Measurements from ENCODE around the gene VSIG10L.

Gene VSIG10L

DNA sequence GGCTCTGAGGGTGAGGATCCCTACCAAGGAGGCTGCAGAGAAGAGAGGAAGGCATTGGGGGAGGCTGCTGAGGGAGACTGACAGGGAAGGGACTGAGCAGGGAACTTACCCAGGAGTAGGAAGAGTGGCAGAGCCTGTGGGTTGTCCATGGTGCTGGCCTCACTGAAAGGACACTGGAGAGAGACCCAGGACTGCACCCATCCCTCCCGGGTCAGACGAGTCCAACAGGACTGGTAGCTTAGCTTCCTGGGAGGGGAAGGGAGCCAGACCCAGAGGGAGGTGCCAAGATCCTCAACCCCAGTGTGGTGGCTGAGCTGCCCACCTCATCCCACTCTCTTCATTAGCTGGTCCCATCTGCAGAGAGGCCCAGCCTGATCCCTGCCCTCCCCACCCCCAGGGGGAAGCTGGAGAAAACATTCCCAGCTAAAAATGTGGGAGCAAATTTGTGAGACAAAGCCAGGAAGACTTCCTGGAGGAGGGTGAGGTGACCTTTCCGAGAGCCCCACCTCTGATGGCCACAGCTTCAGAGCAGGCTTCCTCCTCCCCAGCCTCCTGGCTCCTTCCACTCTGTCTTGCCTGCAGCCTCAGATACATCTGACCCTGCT lies at the start of gene VSIG10L:
TSS of gene VSIG10L (minus strand) at position 164 of the 605 bp plus-strand sequence. CDS start at position 149, 15 bp downstream.
- DNase-seq (ENCODE audit: low read depth): no peak

DNA sequence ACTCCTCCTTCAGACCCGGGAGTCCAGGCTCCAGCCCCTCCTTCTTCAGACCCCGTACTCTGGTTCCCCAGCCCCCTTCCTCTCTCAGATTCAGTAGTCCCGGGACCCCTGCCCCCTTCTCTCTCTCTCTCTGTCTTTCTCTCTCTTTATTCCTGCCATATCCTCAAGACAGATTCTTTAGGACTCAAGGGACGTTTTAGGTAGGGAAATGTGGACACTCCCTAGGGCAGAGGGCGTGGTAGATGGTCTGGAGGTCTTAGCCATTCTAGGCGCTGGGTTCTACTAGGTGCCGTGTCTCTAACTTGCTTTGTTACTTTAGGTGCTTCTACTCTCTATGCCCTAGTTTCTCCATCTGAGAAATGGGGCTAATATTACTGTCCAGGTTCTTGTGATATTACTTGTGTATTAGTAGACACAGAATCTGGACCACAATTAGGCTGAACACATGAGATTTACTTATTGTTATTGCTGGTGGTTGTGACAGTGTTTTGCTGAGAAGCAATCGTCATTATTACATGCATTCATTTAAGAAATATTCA lies 49.2 kb upstream of the VSIG10L start:
- DNase-seq (ENCODE audit: low read depth): no peak

DNA sequence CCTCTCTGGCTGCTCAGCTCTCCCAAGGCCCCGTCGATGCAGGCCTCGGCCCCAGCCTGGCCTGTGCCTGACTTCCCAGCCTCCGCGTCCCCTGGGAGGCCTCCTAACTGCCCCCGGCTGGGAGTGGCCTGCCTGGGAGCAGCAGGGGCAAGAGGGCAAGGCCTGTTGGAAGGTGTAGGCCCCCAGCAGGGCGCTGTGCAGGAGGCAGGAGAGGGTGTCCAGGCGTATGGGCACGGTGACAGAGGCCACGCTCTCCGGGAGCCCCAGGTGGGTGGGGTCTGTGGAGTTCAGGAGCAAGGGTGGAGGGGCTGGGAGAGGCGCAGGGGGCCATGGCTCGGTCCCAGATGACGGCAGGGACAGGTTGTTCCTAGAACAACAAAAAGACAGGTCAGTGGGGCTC lies 47.2 kb upstream of the VSIG10L start:
- DNase-seq (ENCODE audit: low read depth): no peak

DNA sequence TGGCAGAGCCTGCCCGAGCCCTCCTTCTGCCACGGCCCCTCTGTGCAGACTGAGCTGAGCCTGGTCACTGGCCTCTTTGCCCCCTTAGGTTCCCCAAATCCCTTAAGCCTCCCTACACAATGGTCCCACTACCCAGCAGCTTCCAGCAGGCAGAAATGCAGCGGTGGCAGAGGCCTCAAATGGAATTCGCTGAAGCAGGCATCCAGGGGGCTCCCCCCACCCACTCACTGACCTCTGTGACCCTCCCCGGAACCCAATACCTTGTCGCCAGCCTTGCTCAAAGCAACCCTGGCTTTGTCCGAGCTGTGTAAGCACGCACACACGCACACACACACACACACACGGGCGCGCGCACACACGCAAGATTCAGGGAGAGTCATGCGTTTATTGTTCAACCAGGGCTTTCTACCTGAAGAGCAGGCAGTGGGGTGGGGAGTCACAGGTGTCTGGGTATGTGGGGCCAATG lies 46.0 kb upstream of the VSIG10L start, which contains the start of gene LIM2:
TSS of gene LIM2 (minus strand) at position 51 of the 466 bp plus-strand sequence. CDS start 531 bp downstream, outside the sequence.
- no peak for DNase-seq (ENCODE audit: low read depth)

DNA sequence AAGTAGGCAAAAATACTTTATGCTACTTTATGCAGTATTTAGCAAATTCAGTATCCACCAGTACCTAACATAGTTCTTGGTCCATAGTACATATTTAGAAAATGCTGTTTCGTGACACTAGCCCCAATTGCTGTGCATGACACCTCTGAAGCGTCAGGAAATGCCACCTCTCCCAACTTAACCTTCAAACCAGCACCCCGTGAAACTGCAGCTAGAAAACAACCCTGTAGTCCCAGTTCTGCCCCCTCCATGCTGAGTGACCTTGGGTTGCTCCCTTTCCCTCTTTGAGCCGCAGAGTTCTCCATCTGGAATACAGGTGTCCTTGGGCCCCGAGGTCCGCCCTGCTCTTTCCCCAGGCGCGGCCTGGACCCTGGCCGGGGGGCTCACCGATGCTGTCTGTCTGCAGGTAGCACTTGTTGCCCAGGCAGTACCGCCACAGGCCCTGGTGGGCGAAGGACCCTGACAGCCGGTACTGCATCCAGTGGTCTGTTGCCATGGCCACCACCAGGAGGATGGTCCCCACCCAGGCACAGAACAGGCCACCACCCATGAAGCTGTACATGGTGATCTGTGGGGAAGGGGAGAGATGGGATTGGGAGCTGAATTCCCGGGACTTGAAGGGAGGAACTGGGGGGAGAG lies 45.1 kb upstream of the VSIG10L start:
- no peak for DNase-seq (ENCODE audit: low read depth)

DNA sequence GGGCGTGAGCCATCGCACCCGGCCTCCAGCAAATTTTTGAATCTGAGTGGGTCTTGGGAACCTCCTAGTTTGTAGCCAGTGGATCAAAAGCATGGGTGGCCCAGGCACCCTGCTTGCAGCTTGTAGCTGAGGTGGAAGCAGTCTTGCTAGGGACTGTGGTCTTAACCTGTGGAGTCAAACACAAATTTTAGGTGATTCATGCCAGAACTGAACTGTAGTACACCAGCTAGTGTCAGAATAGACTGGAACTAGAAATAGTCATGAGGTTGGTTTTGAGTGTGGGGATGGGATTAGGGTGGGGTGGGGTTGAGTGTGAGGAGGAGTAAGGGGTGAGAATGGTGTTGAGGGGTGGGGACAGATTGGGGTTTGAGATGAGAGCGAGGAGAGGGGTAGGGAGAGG lies 40.1 kb upstream of the VSIG10L start:
- DNase-seq (ENCODE audit: low read depth): no peak

DNA sequence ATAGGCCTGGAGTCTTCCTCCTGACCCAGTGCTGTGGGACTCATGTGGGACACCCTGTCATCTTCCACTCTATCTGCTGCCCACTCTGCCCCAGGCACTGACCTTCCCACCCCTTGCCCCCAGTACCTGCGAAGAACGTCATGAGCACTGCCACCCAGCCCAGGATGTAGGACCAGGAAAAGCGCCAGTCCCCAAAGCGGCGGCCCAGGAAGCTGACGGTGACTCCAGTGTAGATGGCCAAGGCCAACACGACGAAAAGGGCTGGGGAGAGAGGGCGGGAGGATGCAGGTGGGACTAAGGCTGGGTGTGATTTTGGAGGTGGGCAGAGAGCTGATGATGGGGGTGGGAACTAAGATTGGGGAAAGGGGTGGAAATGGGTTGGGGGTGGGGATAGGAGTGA lies 38.4 kb upstream of the VSIG10L start:
- DNase-seq (ENCODE audit: low read depth): no peak

DNA sequence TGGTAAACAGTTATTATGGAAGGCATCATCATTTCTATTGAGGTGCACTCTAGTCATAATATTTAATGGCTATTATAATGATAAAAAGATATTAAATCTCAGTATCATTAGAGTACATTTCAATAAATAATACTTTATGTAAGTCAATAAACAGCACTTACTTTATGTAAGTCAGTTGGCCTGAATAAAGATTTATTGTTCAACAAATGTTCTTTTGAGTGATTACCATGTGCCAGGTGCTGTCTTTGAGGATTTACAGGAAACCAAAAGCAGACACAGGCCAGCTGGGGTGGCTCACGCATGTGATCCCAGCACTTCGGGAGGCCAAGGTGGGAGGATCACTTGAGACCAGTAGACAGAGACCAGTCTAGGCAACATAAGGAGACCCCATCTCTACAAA lies 35.5 kb upstream of the VSIG10L start:
- no peak for DNase-seq (ENCODE audit: low read depth)

DNA sequence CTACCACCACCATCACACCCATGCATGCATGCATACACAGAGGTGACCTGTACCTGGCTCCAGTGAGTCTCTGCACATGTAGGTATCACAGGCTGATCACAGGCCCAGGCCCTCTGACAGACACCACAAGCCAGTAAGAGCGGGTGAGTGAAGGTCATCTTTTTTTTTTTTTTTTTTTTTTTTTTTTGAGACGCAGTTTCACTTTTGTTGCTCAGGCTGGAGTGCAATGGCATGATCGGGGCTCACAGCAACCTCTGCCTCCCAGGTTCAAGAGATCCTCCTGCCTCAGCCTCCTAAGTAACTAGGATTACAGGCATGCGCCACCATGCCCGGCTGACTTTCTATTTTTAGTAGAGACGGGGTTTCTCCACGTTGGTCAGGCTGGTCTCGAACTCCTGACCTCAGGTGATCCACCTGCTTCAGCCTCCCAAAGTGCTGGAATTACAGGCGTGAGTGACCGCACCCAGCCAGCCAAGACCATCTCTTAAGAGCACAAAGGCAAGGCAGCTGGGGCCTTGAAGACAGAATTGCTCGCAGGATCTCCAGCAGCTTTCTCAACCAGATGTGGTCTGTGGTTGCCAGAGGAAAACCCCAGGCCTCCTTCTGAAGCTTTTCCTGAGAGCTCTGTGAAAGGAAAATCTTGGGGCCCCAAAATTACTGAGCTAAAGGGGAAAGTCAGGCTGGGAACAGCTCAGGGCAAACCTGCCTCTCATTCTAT lies 33.7 kb upstream of the VSIG10L start:
- no peak for DNase-seq (ENCODE audit: low read depth)

DNA sequence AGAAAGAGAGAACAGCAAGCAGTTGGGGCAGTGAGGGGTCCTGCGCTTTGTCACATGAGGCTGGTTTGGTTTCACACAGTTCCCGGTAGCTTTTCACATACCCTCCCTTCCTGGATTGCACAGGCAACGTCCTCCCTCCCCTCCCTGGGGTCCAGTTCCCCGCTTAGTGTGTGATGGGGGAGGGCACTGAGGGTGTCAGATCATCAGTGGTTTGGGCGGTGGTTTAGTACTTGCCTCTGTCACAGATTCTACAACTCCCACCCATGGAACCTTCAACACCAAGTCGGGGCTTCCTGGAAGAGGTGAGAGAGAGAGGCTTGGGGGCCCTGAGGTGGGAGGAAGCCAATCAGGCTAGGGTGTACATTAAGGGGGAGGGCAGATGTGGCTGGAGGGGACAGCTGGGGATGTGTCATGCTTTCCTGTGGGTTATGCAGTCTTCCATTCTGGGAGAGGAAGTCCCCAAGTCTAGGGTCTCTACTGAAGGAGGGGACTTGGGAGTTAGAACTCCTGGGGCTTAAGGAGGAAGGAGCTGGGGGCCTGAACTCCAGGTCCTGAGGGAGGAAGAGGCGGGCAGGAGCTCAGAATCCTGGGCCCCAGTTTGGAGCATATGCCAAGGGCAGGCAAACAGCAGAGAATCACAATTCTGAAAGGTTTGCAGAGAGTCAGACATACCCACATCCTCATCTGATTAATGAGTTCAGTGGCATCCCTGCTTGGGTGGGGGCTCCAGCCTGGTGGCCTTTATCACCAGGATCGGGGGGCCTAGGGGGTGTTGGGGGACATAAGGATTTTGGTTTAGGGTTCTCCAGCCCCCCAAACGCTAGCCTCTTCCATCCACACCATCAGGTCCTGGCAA lies 30.9 kb upstream of the VSIG10L start, which contains the start of gene NKG7:
TSS of gene NKG7 (minus strand) at position 6 of the 856 bp plus-strand sequence. CDS start 119 bp downstream, outside the sequence.
- peak; percentile 76 for DNase-seq (ENCODE audit: low read depth)

DNA sequence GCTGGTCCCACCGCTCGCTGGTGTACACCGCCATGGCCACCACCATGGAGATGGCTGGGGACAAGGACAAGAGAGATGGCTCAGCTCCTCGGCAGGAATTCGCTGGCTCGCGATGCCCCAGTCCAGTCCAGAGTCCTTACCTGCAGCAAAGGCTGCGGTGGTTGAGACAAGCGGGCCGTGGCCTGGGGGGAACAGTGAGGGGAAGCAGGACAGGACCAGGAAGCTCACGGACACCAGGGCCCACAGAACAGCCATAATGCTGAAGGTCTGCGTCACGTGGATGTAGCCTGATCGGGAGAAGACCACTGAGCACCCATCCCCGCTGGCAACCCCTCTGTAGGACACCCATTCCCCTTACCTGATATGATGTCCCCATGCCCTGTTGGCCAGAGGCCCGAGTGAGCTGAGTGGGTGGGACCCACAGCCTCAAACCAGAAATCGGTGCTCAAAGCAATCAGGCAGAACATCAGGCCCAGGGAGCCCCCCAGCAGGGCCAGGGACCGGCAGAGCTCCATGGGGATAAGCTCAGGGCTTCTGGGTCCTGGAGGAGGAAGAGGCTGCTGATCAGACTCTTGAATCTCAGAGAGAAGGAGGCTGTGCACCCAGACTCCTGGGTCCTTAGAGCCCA lies 30.2 kb upstream of the VSIG10L start:
- DNase-seq (ENCODE audit: low read depth): no peak

DNA sequence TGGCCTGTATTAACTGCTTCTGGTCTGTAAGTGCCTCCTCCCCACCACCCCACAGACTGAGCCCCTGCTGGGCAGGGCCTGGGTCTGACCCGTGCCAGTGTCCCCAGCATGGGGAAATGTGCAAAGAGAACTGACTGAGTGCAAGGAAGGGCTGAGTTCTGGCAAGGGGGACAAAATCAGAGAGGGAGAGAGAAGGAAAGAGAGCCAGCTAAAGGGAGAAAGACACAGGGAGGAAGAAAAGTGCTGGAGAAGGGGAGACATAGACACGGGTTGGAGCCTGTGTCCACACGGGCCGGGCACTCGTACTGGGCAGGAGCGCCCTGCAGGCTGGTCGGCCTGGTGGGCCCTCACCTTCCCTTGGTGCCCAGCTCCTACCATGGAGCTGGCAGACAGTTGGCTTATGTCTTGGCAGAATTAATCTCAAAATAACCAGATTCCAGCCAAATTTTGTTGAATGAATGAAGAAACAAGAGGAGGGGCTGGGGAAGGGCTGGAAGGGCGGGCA lies 29.3 kb upstream of the VSIG10L start:
- DNase-seq (ENCODE audit: low read depth): no peak

DNA sequence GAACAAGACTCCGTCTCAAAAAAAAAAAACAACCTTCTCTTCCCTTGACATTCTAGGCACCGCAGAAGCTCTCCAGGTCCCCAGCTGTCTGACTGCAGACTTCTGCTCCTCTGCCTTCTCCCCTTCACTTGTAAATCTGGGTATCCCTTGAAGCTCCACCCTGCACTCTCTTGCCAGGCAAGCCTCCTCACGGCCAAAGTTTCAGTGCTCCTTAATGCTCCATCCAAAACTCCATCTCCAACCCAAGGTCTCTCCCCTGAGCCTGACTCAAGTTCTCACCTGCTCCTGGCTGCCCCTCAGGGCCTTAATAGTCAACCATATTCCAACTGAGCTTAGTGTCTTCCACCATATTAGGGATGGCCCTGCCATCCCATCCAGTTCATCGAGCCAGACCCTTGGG lies 28.3 kb upstream of the VSIG10L start:
- no peak for DNase-seq (ENCODE audit: low read depth)

DNA sequence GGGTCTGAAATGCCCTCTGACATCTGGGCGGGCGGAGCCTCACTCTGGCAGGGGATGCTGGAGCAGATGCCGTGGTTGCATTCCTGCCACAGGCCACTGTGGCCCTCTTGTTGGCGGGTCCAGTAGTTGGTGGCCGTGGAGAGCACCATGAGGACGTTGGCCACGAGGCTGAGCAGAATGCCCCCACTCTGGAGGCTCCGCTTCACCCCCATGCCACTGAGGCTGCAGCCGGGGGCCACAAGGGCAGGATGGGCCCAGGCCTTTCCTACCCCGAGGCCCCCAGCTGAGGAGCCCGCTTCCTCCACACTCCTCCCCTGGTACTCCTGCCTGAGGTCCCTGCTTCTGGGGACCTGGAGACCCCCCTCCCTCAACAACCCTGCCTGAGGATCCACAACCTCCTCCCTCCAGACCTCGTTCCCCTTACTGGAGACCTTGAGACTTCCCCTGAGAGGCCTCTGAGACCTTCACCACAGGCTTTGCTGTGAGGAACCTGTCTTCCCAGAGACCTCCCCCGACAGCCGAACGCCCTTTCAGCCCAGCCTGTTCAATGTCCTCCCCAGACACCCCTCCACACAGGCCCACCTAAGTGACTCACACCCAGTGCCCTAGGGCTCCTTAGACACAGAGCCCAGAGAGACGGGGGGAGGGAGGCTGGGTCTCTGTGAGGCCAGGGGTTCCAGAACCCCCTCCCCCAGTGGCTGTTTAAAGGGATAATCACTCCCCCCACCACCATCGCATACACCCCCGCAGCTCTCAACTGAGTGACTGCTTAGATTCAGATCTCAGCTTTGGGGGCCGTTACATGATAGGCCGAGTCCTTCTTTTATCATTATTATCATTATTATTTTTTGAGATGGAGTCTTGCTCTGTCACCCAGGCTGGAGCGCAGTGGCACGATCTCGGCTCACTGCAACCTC lies 26.7 kb upstream of the VSIG10L start, which contains the start of gene CLDND2:
TSS of gene CLDND2 (minus strand) at position 638 of the 917 bp plus-strand sequence. CDS start at position 212, 426 bp downstream.
- DNase-seq (ENCODE audit: low read depth): no peak

DNA sequence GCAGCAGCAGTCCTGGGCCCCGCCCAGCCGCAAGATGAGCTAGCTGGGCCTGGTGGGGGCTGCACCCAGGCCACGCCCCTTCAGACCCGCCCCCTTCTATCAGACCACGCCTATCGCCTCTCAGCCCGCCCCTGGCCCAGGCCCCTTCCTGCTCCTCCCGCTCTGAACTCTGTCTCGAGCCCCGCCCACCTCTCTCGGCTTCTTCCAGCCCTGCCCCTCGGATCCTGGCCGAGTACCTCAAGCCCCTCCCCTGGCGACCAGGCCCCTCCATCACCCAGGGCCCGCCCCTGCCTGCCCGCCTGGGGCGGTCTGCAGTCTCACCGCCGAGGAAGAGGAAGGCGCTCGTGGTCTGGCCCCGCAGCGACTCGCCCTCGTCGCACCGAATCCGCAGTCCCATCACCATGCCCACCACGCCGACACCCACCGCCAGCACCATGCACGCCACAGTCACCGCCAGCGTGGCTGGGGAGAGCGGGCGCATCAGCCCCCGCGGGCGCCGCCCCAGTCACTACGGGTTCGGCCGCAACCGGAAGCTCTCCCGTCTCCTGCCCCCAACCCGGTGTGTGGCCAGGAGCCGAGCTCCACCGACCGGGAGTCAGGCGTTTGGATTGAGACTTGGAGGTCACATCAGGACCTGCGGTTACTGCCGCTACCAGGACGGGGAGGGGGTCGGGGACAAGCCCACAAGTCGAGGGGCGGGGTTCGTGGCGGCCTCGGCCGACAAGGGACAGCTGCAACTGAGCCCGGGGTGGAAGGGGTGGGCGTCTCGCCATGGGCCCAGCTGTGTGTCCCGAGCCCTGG lies 25.8 kb upstream of the VSIG10L start:
- DNase-seq (ENCODE audit: low read depth): peak; percentile 95

DNA sequence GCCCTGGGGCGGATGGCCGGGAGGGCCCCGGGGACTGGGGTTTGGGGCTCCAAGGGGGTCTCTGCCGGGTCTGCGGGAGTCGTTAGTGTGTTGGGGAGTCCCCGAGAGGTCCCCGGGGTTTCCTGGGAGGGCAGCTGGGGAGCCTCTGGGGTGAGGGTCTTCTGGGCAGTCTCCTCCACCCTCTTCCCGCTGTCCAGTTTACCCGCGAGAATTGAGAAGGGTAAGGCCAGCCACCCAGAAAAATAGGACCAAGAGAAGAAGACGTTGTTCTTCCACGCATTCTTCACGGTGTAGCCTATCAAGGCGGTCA lies 25.3 kb upstream of the VSIG10L start:
- no peak for DNase-seq (ENCODE audit: low read depth)

DNA sequence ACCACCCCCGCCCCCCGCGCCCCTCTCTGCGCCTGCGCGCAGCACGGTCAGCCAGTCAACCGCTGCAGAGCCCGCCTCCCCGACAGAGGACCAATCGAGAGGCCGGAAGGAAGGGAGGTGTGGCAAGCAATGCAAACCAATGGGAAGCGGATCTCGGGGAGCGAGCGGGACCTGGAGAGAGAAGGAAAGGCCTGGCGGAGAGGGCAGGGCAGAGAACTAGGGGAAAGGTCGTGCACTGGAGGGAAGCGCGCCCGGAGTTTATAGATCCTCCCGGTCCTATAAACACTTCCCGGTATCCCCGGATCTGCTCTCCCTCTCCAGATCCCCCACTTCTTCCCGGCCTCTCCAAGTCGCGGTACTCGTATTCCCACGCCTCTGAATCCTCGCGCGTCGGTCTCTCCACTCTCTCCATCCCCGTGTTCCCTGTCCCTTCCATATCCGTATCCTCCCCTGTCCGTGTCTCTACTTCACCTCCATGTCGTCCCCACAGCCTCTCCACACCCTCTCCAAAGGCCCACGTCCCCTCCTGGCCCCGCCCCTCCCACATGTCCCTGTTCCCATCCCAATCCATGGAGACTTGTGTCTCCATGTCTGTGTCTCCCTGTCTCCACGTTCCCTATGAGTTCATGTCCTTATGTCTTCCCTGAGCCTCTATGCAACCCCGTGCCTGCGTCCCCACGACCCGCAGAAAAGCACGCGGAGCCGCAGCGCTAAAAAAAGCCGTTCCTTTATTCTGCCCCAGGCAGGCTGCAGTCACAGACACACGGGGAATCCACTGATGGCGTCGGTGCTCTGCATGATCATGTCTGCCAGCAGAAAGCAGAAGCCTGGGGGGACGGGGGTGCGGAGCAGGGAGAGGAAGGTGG lies 24.7 kb upstream of the VSIG10L start:
- DNase-seq (ENCODE audit: low read depth): peak; percentile 88

DNA sequence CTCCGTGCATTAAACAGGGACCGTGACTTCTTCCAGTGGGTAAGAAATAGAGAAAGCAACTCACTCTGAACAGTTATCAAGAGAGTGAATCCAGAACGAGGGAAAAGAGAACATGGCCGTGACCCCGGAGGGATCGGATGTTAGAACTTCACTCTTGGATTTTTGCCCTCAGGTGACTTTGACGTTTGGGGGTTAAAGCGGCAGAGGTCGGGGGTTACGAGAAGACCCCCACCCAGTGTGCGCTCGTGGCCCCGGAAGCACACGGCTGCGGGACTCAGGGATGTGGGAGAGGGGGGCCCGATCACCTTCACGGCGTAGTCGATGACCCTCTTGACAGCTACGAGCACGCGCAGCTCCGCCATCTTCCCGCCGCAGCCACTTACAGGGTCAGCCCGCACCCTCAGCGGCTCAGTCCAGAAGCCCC lies 24.0 kb upstream of the VSIG10L start, which contains the start of gene ETFB:
TSS of gene ETFB (minus strand) at position 424 of the 424 bp plus-strand sequence. CDS start at position 362, 62 bp downstream.
- DNase-seq (ENCODE audit: low read depth): no peak

Measured in stimulated activated CD8-positive, alpha-beta memory T cell treated with anti-CD3 and anti-CD28 coated beads, Interleukin-12 subunit alpha, Interleukin-12 subunit beta, amount 100 ng/mL, for 4 hours (primary cell).